ELR (cell line): ENCODE measurements around the gene ACTRT2.
A peak's percentile ranks its signal among the peaks of the same experiment; 100 is the strongest.

ENCODE experiments used
- DNase-seq: peaks from one replicate; pipeline ENCODE4 v3.0.0-alpha.2; 2015; ENCODE audit warnings: low read depth

ACTRT2 gene

GRCh38 chr1:3055051-3055450 lies 33.8 kb downstream of the ACTRT2 start:
- DNase-seq, result no peak

- DNase-seq, result no peak
Observed at GRCh38 chr1:3056641-3057040, 35.4 kb downstream of the ACTRT2 start.

- no peak for DNase-seq
Observed at GRCh38 chr1:3058263-3059030, 37.2 kb downstream of the ACTRT2 start.

GRCh38 chr1:3060127-3060526 lies 38.9 kb downstream of the ACTRT2 start:
- no peak for DNase-seq

GRCh38 chr1:3060601-3061551 lies 39.6 kb downstream of the ACTRT2 start:
- no peak for DNase-seq

GRCh38 chr1:3061566-3061965 lies 40.3 kb downstream of the ACTRT2 start:
- DNase-seq, result no peak

GRCh38 chr1:3061981-3062615 lies 40.8 kb downstream of the ACTRT2 start:
- no peak for DNase-seq

- DNase-seq, result no peak
Observed at GRCh38 chr1:3062616-3063378, 41.5 kb downstream of the ACTRT2 start.

GRCh38 chr1:3063379-3064295 lies 42.4 kb downstream of the ACTRT2 start:
- DNase-seq, result no peak

GRCh38 chr1:3064296-3064850 lies 43.1 kb downstream of the ACTRT2 start:
- no peak for DNase-seq

GRCh38 chr1:3064901-3065300 lies 43.6 kb downstream of the ACTRT2 start:
- no peak for DNase-seq

- no peak for DNase-seq
Observed at GRCh38 chr1:3065396-3065795, 44.1 kb downstream of the ACTRT2 start.

- no peak for DNase-seq
Observed at GRCh38 chr1:3065797-3066196, 44.5 kb downstream of the ACTRT2 start.

- DNase-seq, result no peak
Observed at GRCh38 chr1:3066250-3066711, 45.0 kb downstream of the ACTRT2 start.

GRCh38 chr1:3066826-3067225 lies 45.6 kb downstream of the ACTRT2 start:
- no peak for DNase-seq

GRCh38 chr1:3067301-3067670 lies 46.0 kb downstream of the ACTRT2 start:
- no peak for DNase-seq

- DNase-seq, result no peak
Observed at GRCh38 chr1:3067671-3068563, 46.6 kb downstream of the ACTRT2 start.

- DNase-seq, result peak; percentile 2
Observed at GRCh38 chr1:3068564-3069431, 47.5 kb downstream of the ACTRT2 start, which contains the start of gene PRDM16. Gene PRDM16, plus strand, starts transcription at chr1:3069203. Its CDS starts 57 bp downstream, at chr1:3069260.
